ENCODE data around the gene KAT14.
"Not testable (repeated sequence)": the region's sequence is repeated elsewhere in the genome, so short reads cannot be mapped to it uniquely, and the experiment has no call there.

The KAT14 gene

DNA sequence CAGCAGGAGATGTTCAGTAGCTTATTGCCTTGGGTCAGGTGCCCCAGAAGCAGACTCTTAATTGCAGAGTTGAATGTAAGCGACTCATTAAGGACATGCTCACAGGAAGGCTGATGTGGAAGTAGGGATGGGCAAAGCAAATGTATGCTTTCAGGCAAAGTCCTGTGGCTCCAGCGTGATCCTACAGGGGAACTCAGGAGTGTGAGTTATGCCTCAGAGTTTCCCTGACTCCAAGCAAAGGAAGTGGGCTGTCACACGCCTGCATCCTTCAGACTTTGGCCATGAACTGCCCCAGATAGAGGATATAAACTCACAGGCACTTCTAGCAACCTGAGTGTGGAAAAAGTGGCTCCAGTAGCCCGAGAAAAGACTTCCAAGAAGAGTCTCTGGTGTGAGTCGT lies 85.7 kb downstream of the KAT14 start:
- no peak for DNase-seq (ENCODE audit: low read depth)
- TF ChIP-seq, protein P1, sequence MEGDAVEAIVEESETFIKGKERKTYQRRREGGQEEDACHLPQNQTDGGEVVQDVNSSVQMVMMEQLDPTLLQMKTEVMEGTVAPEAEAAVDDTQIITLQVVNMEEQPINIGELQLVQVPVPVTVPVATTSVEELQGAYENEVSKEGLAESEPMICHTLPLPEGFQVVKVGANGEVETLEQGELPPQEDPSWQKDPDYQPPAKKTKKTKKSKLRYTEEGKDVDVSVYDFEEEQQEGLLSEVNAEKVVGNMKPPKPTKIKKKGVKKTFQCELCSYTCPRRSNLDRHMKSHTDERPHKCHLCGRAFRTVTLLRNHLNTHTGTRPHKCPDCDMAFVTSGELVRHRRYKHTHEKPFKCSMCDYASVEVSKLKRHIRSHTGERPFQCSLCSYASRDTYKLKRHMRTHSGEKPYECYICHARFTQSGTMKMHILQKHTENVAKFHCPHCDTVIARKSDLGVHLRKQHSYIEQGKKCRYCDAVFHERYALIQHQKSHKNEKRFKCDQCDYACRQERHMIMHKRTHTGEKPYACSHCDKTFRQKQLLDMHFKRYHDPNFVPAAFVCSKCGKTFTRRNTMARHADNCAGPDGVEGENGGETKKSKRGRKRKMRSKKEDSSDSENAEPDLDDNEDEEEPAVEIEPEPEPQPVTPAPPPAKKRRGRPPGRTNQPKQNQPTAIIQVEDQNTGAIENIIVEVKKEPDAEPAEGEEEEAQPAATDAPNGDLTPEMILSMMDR (IDR thresholded peaks at IDR 0.05; ENCODE audit: low read length, missing control alignments), result no peak
- H3K4me3 ChIP-seq (replicated peaks; ENCODE audit: low read depth, low read length), result no peak overlapping the region

DNA sequence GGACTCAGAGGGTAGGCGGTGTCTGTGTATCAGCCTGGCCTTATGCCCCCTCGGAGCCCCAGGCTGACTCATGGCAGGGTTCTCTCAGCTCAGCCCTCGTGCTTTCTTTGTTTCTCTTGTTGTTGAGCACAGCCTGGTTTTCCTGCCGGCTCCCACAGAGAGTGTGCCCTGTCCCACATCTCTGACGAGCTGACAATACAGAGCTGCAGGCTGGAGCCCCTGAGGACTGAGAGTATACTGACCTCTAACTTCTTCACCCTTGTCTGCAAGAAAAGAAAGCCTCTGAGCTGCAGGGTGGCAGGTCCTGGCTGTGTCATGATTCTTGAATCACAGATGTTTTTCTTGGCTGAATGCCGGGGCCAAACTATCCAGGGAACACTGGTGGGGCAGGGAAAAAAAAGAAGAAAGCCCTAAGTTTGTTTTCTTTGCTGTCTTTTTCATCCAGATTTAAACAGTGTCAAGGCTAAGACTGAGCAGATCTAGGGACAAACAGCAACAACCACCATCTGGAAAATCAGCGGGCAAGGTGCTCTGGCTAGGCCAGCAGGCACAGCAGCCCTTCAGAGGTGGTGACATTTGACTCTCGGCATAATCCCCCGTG lies 87.4 kb downstream of the KAT14 start:
- DNase-seq (ENCODE audit: low read depth), result peak; percentile 72
- H3K4me3 ChIP-seq (replicated peaks; ENCODE audit: low read depth, low read length), result no peak overlapping the region
- TF ChIP-seq, protein P1 (IDR thresholded peaks at IDR 0.05; ENCODE audit: low read length, missing control alignments), result no peak

DNA sequence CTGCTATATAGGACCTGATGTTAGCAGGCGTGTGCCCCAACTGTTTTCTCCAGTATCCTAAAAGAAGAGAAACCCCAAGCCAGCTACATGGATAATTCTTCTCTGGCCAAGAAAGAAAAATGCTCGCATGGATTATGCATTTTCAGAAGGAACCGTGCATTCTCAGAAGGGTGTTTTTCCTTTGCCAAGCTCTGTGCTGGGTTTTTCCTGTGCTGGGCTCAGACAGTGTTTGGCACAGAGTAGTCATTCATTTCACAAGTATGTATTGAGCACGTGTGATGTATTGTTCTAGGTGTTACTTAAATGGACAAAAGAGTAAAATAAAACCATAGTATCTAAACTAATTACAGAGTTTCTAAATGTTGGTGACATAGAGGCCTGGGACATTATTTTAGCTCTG lies 88.0 kb downstream of the KAT14 start:
- peak; percentile 43 for DNase-seq (ENCODE audit: low read depth)
- H3K4me3 ChIP-seq (replicated peaks; ENCODE audit: low read depth, low read length), result no peak overlapping the region
- TF ChIP-seq, protein P1 (IDR thresholded peaks at IDR 0.05; ENCODE audit: low read length, missing control alignments), result no peak

DNA sequence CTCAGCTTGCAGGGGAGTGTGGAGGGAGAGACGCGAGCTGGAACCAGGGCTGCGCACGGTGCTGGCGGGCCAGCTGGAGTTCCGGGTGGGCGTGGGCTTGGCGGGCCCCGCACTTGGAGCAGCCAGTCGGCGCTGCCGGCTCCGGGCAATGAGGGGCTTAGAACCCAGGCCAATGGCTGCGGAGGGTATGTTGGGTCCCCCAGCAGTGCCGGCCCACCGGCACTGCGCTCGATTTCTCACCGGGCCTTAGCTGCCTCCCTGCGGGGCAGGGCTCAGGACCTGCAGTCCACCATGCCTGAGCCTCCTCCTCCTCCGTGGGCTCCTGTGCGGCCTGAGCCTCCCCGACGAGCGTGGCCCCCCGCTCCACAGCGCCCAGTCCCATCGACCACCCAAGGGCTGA lies 89.1 kb downstream of the KAT14 start:
- not testable (repeated sequence) for DNase-seq (ENCODE audit: low read depth); H3K4me3 ChIP-seq (replicated peaks; ENCODE audit: low read depth, low read length)

DNA sequence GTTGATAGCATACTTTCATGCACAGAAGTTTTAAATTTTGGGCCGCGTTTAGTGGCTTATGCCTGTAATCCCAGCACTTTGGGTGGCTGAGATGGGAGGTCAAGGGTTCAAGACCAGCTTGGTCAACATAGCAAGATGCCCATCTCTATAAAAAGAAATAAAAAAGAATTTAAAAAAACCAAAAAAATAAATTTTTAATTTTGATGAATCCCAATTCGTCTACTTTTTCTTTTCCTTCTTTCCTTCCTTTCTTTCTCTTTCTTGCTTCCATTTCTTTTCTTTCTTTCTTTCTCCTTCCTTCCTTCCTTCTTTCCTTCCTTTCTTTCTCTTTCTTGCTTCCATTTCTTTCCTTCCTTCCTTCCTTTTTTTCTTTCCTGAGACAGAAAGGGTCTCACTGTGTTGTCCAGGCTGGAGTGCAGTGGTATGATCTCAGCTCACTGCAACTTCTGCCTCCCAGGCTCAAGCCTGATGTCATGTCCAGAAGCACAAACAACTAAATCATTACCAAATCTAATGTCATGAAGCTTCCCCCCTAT lies 95.8 kb downstream of the KAT14 start:
- no peak for DNase-seq (ENCODE audit: low read depth)
- TF ChIP-seq, protein P1 (IDR thresholded peaks at IDR 0.05; ENCODE audit: low read length, missing control alignments), result no peak
- H3K4me3 ChIP-seq (replicated peaks; ENCODE audit: low read depth, low read length), result no peak overlapping the region

All from fibroblast of pulmonary artery (primary cell).